ENCODE data around the gene NANS. TPM values are rescaled to one million over a fixed set of nuclear protein-coding genes. Genes with fewer than 3 reads are reported as not detected.
"Not testable (repeated sequence)": the region's sequence is repeated elsewhere in the genome, so short reads cannot be mapped to it uniquely, and the experiment has no call there.

Gene NANS
- polyA plus RNA-seq, 1 donor from 2014 or later = 26.9 TPM

DNA sequence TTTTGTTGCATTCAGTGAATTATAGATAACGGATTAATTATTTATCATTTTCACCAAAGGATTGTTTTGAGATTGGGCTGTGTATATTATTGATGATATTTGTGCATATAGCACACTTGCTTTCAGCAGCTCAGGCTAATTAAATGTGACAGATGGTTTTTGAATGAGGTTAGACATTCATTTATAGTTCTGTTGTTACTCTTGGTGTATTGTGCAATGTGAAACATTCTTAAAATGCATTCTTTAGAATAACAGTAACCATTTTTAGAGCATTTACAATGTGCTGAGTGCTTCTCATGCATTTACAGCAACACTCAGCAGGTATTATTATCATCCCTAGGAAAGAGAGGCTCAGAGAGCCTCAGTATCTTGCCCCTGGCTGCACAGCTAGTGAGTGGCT is 23.8 kb downstream of the NANS start:
- H3K4me1 Mint-ChIP-seq = peaks cover 0 to 7% (median 4%) of the 10 kb centered on the region in 3 donors
- H3K4me3 Mint-ChIP-seq = peak overlapping the region in 1 of 4 donors; percentile 57
- no peak overlapping the region for H3K27ac Mint-ChIP-seq
- peaks cover 5% of the 10 kb centered on the region for H3K36me3 Mint-ChIP-seq
- H3K9me3 Mint-ChIP-seq = no peaks in the 10 kb centered on the region
- no peaks in the 10 kb centered on the region for H3K27me3 Mint-ChIP-seq

DNA sequence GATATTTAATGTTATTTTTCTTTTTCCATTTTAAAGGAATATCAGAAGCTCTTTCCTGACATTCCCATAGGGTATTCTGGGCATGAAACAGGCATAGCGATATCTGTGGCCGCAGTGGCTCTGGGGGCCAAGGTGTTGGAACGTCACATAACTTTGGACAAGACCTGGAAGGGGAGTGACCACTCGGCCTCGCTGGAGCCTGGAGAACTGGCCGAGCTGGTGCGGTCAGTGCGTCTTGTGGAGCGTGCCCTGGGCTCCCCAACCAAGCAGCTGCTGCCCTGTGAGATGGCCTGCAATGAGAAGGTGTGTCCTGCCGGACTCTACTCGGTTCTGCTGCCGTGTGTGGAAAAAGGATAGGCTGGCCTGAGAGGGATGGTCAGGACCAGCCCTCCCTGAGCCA is 24.2 kb downstream of the NANS start:
- H3K9me3 Mint-ChIP-seq = no peaks in the 10 kb centered on the region
- H3K36me3 Mint-ChIP-seq = peaks cover 5% of the 10 kb centered on the region
- H3K4me3 Mint-ChIP-seq = peak overlapping the region in 1 of 4 donors; percentile 57
- H3K4me1 Mint-ChIP-seq = peaks cover 0 to 2% (median 2%) of the 10 kb centered on the region in 3 donors
- H3K27ac Mint-ChIP-seq = no peak overlapping the region
- no peaks in the 10 kb centered on the region for H3K27me3 Mint-ChIP-seq

DNA sequence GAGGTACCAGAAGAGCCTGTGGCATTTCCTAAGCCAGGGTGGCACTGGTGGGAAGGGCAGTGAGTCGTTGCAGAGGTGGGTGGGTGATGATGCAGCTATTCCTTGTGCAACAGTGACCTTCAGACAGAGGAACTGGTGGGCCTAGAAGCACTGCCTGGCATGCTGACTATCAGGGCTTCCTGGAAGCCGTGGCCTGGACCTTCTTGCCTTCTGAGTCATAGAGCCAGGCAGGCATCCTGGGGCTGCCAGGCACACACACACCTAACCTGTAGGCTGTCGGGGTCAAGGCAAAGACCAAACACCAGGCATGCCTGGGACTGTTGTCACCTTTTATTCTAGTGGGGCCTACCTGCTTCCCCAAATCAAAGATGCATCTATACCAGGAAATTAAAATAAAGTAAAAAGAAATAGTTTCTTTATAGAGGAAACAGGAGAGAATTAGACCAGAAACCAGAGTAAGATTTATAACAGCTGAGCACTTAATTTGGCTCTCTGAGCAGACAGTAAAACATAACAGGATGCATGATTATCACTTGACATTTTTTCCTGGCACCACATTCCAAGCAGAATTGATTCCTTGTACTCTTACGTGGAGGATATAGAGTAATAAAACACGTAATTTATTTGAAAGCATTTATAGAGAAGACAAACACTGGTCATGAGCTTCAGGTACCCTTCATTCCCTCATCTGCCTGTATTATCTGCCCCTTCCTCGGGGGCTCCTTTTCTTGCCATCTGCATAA is 25.1 kb downstream of the NANS start:
- no peak overlapping the region for H3K4me3 Mint-ChIP-seq
- no peaks in the 10 kb centered on the region for H3K27me3 Mint-ChIP-seq
- H3K27ac Mint-ChIP-seq = peak overlapping the region in 1 of 3 donors; percentile 31
- no peaks in the 10 kb centered on the region for H3K9me3 Mint-ChIP-seq
- H3K36me3 Mint-ChIP-seq = peaks cover 8% of the 10 kb centered on the region
- H3K4me1 Mint-ChIP-seq = peaks cover 0 to 3% (median 2%) of the 10 kb centered on the region in 3 donors

DNA sequence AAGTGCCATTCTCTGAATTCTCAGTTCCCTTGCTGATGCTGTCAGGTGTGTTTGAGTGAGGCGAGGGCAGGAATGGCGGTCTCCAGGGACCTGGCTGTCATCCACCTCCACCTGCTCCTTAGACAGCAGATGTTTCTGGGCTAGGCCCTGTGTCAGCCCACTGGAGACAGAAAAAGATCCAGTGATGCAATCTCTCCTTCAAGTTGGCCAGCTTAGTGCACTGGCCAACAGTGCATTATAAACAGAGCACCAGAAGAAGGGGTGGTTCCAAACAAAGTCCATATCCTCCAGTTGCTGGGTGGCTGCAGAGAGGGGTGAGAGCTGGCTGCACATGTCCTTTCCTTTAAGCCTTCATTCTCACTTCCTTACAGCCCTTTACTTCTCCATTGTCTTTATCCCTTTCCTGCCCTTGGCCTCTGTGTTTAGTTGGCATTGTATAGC is 26.5 kb downstream of the NANS start:
- Mint-ChIP-seq H3K4me3 (no peak overlapping the region), H3K36me3 (peaks cover 5% of the 10 kb centered on the region), H3K9me3 (no peaks in the 10 kb centered on the region), H3K27me3 (no peaks in the 10 kb centered on the region), H3K4me1 (peaks cover 0 to 7% (median 5%) of the 10 kb centered on the region in 3 donors), H3K27ac (peak overlapping the region in 2 of 3 donors; percentile 14 to 80)

DNA sequence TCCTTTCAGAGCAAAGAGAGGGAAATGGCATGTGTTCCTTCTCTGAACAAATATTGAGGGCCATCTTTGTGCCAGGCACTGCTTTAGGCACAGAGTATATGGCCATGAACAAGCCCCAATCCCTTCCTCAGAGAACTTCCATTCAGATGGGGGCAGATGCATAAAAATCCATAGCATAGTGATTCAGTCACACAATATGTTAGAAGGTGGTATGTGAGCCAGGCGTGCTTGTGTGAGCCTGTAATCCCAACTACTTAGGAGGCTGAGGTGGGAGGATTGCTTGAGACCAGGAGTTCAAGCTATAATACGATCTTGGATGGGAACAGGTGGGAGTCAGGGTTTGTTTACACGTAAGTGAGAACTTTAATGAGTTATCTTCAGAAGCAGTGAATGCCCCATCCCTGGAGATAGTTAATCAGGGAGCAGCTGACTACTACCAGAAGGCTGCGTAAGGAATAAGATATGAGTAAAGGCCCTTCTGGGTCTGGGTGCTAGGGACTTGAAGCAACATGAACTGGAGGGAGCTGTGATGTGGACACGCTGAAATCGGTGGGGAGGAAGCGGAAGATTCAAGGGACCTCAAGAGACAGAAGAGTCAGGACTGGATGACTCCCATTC is 27.1 kb downstream of the NANS start:
- H3K9me3 Mint-ChIP-seq = no peaks in the 10 kb centered on the region
- peaks cover under 1 to 10% (median 5%) of the 10 kb centered on the region in 3 donors for H3K4me1 Mint-ChIP-seq
- peaks cover 3% of the 10 kb centered on the region for H3K36me3 Mint-ChIP-seq
- no peaks in the 10 kb centered on the region for H3K27me3 Mint-ChIP-seq
- H3K27ac Mint-ChIP-seq = peak overlapping the region in 2 of 3 donors; percentile 14 to 80
- no peak overlapping the region for H3K4me3 Mint-ChIP-seq

DNA sequence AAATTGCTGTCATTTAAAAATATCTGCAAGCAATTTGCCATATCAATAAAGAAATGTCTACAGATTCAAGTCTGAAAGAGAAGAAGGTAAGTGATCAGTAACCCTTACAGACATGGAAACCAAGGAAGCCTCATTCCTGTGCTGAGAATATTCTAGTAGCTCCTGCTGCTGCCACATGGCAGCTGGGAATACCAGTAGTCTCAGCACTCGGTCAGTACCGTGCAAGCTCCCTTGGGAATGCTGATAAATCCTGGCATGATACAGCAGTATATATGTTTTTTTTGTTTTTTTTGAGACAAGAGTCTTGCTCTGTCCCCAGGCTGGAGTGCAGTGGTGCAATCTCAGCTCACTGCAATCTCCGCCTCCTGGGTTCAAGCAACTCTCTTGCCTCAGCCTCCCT is 27.9 kb downstream of the NANS start:
- Mint-ChIP-seq H3K27me3 (no peaks in the 10 kb centered on the region), H3K4me1 (peaks cover 2 to 12% (median 6%) of the 10 kb centered on the region in 3 donors), H3K9me3 (no peaks in the 10 kb centered on the region), H3K36me3 (peaks cover 4% of the 10 kb centered on the region), H3K27ac (no peak overlapping the region), H3K4me3 (no peak overlapping the region)

DNA sequence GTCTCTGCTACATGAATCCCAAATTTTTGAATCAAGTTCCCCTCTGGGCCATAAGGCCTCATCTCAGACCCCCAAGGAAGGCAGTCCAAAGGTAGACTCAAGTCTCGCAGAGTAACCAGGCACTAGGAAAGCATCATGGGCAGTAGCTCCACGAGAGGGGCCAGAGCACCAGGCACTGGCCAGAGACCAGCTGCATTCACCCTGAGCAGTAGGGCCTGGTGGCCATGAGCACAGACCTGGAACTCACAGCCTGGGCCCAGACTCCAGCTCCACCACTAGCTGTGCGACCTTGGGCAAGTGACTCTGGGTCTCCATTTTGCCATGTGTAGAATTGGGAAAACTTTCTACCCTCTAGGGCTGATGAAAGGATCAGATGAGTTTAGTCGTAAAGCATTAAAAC is 28.5 kb downstream of the NANS start:
- Mint-ChIP-seq H3K27ac (peak overlapping the region in 2 of 3 donors; percentile 33 to 39), H3K36me3 (peaks cover 5% of the 10 kb centered on the region), H3K27me3 (no peaks in the 10 kb centered on the region), H3K9me3 (no peaks in the 10 kb centered on the region), H3K4me3 (no peak overlapping the region), H3K4me1 (peaks cover 5 to 12% (median 6%) of the 10 kb centered on the region in 3 donors)

DNA sequence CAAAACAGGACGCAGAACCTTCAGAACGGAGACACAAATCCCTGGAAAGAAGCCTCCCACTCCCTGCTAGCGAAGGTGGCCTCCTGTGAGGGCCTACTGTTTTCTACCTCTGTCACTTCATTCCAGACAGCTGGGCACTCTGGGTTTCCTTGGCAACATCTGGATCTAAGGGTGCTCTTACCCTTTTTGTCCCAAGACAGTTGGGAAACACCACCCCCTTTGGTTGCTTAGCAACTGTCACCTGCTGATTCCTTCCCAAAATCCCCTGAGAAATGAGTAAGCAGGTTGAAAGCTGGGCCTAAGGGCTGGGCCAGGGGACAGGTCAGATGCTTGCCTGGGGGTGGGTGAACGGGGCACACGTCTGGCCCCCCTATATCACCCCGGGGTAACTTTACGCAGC is 29.4 kb downstream of the NANS start:
- Mint-ChIP-seq H3K36me3 (peaks cover 5% of the 10 kb centered on the region), H3K4me1 (peaks cover 5 to 12% (median 8%) of the 10 kb centered on the region in 3 donors), H3K27me3 (no peaks in the 10 kb centered on the region), H3K9me3 (no peaks in the 10 kb centered on the region), H3K4me3 (no peak overlapping the region), H3K27ac (peak overlapping the region; percentile 34 to 90 (median 51))

DNA sequence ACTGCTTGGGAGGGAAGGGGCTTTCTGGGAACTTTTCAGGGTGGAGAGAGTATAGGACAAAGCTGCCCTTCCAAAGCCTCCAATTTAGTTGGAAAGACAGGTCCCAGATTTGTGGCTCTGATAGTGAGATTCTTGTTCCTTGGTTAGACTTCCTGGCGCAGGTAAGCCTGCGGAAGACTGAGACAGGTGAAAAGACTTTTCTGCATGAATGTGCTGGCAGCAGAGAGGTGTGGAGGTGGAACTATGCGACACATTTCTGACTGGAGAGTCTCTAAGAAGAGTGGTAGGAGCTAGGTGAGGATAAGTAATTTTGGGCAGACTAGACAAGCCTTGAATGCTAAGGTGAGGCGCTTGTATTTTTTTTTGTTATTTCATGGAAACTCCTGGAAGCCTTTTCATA is 29.9 kb downstream of the NANS start:
- H3K4me1 Mint-ChIP-seq = peaks cover 5 to 12% (median 8%) of the 10 kb centered on the region in 3 donors

DNA sequence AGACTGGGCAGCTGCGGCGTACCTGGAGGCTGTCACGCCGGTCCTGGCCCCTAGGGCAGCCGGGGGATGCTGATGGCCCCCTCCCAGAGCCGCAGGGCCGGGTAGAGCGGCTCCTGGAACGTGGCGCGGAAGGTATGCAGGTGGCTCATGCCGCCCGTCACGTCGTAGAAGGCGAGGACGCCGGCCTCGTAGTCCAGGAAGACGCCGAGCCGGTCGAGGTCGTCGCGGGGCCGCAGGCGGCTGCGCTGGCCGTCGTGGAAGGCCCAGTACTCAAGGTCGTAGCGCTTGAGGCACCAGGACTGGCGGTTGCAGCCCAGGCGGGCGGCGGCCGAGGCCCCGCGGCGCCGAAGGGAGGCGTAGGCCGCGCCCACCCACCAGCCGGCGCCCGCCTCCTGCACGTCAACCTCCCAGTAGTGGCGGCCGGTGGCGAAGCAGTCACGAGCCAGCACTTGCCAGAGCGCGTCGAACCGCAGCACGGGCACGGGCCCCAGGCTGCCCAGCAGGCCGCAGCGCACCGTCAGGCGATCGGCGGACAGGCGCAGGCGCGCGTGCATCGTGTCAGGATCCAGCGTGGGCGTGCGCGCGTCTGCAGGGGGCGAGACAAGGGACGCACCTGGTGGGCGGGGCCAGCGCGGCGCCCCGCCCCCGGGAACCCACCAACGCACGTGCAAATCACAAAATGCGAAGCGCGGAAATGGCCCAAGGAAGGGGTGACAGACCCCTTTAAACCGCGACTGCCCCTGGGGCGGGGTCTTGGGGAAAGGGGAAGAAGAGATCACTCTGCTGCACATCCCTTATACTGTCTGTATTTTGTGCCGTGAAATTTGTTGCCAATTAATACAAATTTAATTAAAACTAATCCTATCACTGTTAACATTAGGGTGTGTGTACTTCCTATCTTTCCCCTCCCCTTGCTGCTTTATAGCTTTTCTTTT is 31.2 kb downstream of the NANS start:
- peak overlapping the region in 2 of 4 donors; percentile 58 to 62 for H3K4me3 Mint-ChIP-seq

More for the DNA sequence above, 29.9 kb downstream of the NANS start:
- Mint-ChIP-seq H3K4me3 (peak overlapping the region in 2 of 4 donors; percentile 8 to 11), H3K36me3 (peaks cover 5% of the 10 kb centered on the region), H3K9me3 (no peaks in the 10 kb centered on the region), H3K27ac (peak overlapping the region; percentile 49 to 90 (median 51)), H3K27me3 (no peaks in the 10 kb centered on the region)

DNA sequence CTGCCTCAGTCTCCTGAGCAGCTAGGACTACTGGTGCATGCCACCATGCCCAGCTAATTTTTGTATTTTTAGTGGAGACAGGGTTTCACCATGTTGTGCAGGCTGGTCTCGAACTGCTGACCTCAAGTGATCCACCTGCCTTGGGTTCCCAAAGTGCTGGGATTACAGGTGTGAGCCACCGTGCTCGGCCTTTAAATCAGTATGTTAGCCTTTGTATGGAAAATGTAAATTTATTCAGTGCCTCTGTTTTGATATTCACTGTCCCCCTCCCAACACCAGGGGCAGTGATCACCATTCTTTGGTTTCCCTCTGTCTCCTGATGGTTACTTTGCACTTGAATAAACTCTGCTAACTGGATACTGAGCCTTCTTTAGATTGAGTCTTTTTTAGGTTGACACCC is 34.1 kb downstream of the NANS start:
- not testable (repeated sequence) for H3K4me3 Mint-ChIP-seq, H3K27me3 Mint-ChIP-seq, H3K9me3 Mint-ChIP-seq, H3K27ac Mint-ChIP-seq, H3K36me3 Mint-ChIP-seq
- H3K4me1 Mint-ChIP-seq = peaks cover 5 to 12% (median 9%) of the 10 kb centered on the region in 3 donors

More for the DNA sequence above, 31.2 kb downstream of the NANS start:
- Mint-ChIP-seq H3K36me3 (peaks cover 6% of the 10 kb centered on the region), H3K9me3 (no peaks in the 10 kb centered on the region), H3K27ac (peak overlapping the region; percentile 62 to 90 (median 73)), H3K27me3 (no peaks in the 10 kb centered on the region), H3K4me1 (peaks cover 5 to 12% (median 8%) of the 10 kb centered on the region in 3 donors)

DNA sequence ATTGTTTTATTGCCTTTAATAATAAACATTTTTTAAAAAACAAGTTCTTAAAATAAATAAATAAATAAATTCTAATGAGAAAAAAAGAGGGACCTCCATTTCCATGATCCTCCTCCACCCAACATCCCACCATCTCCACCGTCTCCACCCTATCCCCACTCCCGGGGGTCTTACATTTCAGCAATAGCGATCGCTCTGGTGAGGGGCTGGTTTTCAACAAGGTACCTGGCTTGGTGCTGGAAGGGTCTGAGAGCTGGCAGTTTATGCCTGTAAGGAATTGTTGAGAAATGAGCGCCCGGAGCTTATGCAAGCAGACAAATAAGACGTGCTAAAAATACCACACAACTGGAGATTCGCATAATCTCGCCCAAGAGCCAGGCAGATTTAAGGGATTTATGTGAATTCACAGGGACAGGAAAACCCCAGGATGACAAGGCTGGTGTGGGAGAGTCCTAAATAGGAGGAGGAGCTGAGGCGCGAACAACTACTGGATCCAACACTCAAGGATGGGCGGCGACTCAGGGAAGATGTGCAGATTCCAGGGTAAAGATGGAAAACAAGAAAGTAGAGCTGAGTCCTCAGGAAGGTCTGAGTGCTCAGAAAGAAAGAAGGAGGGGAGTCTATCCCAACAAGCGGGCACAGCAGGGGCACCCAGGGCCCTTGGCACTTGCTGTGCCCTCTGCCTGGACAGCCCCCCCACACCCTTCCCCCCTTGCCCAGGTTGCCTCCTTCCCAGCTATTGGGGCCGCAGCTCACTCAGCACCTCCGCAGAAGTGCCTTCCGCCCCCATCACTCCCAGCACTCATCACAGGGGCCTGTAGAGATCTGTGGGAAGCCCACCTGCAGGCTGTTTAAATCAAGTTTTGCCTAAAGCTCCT is 35.4 kb downstream of the NANS start:
- H3K36me3 Mint-ChIP-seq = peaks cover 8% of the 10 kb centered on the region
- peaks cover 5 to 9% (median 6%) of the 10 kb centered on the region in 3 donors for H3K4me1 Mint-ChIP-seq
- no peaks in the 10 kb centered on the region for H3K27me3 Mint-ChIP-seq
- H3K4me3 Mint-ChIP-seq = no peak overlapping the region
- H3K27ac Mint-ChIP-seq = no peak overlapping the region
- H3K9me3 Mint-ChIP-seq = no peaks in the 10 kb centered on the region

DNA sequence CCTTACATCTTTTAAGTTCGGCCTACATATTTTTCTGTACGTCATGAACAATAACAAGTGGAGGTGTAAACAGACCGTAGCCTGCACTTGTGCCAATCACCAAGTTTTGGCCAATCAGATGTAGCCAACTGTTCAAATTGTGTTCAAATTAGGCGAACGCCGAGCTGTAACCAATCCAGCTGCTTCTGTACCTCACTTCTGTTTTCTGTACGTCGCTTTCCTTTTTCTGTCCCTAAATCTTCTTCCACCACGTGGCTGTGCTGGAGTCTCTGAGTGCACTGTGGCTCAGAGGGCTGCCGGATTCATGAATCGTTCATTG is 36.0 kb downstream of the NANS start:
- Mint-ChIP-seq H3K9me3 (no peaks in the 10 kb centered on the region), H3K4me3 (no peak overlapping the region), H3K4me1 (peaks cover 8 to 10% (median 9%) of the 10 kb centered on the region in 3 donors), H3K27me3 (no peaks in the 10 kb centered on the region), H3K27ac (no peak overlapping the region), H3K36me3 (peaks cover 11% of the 10 kb centered on the region)

DNA sequence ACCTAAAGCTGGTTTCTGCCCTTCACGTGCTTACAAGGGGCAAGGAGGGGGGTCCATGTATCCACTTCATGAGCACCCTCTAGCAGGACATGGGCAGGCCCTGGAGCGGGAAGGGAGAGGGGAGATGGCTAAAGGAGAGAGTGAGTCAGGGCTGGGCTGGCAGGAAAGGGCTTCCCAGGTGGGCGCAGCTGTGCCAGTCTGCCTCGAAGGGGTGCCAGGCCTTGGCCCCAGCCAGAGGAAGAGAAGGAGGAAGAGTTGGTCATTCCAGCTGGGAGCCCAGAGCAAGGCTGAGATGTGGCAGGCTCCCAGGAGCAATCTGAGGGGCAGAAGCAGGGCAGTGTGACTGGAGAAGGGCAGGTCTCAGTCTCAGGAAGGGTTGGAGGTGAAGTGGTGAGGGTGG is 37.8 kb downstream of the NANS start:
- H3K4me3 Mint-ChIP-seq = no peak overlapping the region
- H3K36me3 Mint-ChIP-seq = peaks cover 13% of the 10 kb centered on the region
- H3K27ac Mint-ChIP-seq = peak overlapping the region in 1 of 3 donors; percentile 77
- H3K9me3 Mint-ChIP-seq = no peaks in the 10 kb centered on the region
- peaks cover 9 to 21% (median 19%) of the 10 kb centered on the region in 3 donors for H3K4me1 Mint-ChIP-seq
- no peaks in the 10 kb centered on the region for H3K27me3 Mint-ChIP-seq
